ENCODE measurements around the gene ACOX3.
A peak's percentile ranks its signal among the peaks of the same experiment; 100 is the strongest.
"Not testable (repeated sequence)": the region's sequence is repeated elsewhere in the genome, so short reads cannot be mapped to it uniquely, and the experiment has no call there.

ACOX3 gene

GRCh38 chr4:8349664-8350236 lies 90.8 kb downstream of the ACOX3 start:
- no peak for DNase-seq

DNA sequence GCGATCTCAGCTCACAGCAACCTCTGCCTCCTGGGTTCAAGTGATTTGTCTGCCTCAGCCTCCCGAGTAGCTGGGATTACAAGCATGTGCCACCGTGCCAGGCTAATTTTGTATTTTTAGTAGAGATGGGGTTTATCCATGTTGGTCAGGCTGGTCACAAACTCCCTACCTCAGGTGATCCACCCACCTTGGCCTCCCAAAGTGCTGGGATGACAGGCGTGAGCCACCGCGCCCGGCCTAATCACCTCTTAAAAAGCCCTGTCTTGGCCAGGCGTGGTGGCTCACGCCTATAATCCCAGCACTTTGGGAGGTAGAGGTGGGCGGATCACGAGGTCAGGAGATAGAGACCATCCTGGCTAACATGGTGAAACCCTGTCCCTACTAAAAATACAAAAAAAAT lies 91.3 kb downstream of the ACOX3 start:
- DNase-seq = not testable (repeated sequence)

DNA sequence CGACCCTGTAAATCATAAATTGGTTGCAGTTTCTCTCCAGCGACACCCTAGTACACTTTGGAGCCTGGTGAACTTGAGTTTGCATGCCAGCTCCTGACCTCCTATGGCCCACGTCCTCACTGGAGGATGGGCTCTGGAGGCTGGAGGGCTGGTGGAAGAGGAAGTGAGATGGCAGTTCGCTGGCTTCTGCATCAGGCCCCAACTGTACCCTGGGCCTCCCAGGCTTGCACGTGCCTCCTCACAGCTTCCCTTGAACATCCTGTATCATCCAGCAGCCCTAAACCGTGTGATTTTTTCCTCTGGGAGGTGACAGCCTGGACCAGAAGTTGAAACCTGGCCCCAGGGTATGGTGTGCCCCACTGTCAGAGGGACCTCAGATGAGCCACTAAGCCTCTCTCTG lies 92.5 kb downstream of the ACOX3 start:
- DNase-seq = peak; percentile 38 to 72

GRCh38 chr4:8347660-8348059 lies 92.9 kb downstream of the ACOX3 start:
- no peak for DNase-seq

DNA sequence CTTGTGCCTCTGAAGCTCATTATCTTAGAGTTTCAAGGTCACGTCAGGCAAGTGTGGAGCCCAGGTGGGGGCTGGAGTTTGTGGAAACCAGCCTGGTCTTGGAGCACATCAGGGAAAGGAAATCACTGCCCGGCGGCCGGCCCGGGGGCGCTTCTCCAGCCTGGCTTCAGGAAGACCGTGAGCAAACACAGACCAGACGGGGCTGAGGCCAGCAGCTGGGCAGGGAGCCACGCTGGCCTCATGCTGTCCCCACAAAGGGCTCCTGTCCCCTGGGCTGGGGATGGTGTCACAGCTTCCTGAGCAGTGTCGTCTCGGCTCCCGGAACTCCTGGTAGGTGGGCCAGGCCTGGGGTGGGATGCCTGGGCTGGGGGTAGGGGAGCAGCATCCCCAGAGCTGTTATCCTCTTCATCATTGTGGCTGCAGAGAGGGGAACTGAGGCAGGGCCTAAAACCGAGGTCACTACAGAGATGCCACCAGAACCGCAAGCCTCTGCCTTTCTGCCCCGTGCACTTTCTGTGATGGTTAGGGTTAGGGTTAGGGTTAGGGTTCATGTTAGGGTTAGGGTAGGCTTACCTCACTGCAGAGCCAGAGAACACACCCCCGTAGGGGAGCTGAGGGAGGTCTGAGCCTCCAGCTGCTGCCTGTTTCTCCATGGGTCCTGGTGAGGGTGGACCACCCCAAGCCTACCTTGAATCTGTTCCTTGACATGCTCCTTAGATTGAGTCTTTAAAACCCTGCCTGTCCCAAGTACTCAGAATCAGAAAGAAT lies 93.5 kb downstream of the ACOX3 start:
- DNase-seq = no peak

DNA sequence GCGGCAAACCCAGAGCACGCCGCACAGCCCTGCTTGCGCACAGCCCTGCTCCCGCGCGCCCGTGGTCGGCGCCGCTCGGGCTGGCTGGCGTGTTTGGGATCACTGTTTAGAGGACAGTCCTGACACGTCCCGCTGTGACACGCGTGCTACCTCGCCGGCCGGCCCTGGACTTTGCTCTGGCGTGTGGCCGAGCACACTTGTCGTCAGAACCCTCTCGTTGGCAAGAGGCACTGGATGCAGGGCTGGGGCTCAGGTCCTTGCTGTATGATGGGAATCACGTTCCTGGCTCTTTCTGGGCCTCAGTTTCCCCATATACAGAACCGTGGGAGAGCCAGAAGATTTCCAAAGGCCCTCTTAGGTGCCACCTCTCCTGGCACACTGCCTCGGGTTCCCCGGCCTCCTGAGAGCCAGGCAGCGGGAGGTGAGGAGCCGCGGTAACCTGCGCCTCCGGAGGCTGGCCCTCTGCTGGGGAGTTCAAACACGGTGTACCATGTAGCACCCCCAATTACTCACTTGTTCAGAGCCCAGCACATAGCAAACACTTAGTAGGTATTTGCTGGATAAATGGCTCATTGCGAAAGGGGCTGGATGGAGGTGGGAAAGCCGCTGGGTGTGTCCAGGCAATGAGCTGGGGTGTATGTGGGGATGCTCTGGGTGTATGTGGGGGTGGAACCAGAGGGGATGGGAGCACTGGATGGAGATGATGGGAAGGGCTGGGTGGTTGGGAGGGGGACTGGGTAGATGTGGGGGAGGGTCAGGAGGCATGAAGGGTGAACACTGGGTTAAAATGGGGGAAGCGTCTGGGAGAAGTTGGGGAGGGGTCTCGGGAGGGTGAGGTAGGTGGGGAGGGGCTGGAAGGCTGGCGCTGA lies 94.3 kb downstream of the ACOX3 start:
- no peak for DNase-seq

DNA sequence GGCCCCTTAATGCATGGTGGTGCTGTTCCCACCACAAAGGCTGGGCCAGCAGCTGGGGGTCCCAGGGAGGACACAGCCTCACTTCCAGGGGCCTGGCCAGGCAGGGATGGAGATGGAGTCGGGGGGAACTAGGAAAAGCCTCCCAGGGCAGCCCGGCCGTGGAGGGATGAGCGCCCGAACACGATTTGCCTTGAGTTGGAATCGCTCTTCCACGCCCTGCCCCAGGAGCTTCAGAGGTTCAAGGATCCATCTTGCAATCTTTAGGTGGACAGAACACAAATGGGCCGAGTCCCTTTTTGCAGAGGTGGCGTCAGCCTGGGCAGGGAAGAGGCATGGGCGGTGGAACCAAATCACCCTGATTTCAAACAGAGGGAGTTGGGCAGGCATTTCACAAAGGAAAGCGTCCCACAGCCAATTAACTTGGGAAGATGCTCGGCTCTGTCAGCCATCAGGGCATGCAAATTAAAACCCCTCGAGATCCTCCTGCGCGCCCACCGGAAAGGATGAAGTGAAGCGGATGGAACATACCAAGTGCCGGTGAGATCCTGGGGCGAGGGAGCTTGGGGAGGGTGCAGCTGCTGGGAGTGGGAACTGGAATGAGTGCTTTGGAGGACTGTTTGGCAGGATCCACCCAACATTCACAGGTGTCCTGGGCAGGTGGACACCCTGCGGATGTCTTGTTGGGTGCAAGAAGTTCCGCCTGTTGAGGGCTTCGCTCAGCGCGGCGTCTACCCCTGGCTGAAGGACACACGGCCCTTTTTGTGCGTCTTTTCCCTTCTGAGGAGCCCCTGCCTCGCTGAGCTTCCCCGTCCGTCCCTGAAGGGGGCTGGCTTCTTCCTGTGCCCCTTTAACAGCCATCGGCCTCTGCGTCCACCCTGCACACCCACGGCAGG lies 95.2 kb downstream of the ACOX3 start:
- no peak for DNase-seq

- DNase-seq = no peak
These were observed 96.1 kb downstream of the ACOX3 start for GRCh38 chr4:8344377-8344776.

DNA sequence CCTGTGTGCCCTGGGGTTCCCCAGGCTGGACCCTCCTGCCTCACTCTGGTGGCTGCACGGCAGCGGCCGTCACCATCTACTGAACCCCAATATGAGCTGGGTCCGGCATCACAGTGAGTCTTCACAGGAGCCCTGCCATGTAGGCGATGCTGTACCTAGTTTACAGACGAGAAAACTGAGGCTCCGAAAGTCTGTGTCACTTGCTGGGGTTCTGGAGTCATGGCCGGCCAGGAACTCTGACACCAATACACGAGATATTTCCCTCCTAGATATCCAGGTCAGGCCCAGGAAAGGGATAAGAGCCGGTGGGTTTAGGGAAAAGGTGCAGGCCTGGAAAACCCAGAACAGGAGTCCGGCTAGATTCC lies 96.6 kb downstream of the ACOX3 start:
- DNase-seq = no peak

DNA sequence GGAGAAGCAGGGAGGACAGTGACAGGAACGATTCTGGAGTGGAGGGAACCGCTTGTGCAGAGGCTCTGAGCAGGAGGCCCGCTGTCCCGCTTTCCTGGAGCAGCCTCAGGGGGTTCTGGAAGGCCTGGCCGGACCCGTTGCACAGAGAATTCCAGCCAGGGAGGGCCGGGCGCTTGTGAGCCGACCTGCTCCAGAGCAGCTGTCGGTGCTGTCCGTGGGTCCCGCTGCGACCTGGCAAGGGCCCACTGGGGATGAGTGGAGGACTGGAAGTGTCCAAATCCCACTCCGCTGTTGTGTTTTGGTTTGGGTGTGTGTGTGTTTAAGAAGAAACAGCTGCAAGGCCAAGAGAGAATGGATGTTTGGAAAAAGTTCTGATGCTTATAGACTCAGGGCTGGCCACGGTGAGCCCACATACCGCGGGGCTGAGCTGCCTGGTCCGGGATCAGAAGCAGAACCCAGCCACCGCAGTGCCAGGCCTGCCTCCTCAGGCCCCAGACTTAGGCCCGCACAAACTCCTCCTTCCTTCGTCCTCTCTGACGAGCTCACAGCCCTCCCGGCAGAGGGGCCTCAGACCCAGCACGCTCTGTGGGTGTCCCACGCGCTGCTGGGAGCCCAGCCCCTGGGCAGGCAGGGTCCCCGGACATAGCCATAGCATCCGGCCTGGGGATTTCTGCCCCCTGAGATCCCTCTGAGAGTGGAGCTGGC lies 97.1 kb downstream of the ACOX3 start:
- no peak for DNase-seq

DNA sequence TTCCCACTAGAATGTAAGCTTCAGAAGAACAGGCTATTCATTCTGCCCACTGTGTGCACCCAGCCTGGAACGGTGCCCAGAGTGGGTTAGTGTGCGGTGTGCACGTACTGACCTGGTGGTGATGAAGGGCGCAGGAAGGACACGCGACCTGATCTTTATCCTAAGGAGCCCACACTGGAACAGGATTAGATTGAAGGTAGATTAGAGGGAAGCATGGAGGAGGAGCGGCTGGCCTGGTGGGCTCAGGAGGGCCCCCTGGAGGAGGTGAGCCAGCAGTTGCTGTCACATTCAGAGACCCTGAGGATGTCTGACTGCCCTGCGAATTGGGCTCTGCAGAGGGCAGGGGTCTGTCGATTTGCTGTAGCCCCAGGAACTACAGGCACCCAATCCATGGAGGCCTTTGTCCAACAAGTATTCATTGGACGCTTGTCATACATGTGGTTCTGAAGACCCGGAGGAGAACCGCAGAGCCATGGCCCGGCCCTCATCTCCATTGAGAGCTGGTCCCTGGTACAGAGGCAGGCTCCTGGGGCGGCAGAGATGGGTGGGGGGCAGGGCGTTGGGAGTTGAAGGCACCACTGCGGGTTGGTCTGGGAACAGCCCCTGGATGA lies 97.8 kb downstream of the ACOX3 start:
- no peak for DNase-seq

- no peak for DNase-seq
These were observed 98.8 kb downstream of the ACOX3 start for GRCh38 chr4:8341691-8342090.

DNA sequence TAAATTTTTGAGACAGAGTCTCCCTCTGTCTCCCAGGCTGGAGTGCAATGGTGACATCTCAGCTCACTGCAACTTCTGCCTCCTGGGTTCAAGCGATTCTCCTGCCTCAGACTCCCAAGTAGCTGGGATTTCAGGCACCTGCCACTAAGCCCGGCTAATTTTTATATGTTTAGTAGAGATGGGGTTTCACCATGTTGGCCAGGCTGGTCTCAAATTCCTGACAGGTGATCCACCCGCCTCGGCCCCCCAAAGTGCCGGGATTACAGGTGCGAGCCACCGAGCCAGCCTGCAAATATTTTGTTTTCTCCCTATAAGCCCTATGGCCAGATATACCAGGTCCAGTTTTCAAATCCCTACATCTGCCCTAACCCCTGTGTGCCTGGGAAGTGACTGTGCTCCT lies 99.2 kb downstream of the ACOX3 start:
- DNase-seq = not testable (repeated sequence)

- no peak for DNase-seq
These were observed 99.7 kb downstream of the ACOX3 start for GRCh38 chr4:8340781-8341241.

GRCh38 chr4:8338351-8338961 lies 102.1 kb downstream of the ACOX3 start:
- no peak for DNase-seq

- DNase-seq = no peak
These were observed 104.0 kb downstream of the ACOX3 start for GRCh38 chr4:8336412-8337075.

GRCh38 chr4:8335848-8336247 lies 104.7 kb downstream of the ACOX3 start:
- no peak for DNase-seq

DNA sequence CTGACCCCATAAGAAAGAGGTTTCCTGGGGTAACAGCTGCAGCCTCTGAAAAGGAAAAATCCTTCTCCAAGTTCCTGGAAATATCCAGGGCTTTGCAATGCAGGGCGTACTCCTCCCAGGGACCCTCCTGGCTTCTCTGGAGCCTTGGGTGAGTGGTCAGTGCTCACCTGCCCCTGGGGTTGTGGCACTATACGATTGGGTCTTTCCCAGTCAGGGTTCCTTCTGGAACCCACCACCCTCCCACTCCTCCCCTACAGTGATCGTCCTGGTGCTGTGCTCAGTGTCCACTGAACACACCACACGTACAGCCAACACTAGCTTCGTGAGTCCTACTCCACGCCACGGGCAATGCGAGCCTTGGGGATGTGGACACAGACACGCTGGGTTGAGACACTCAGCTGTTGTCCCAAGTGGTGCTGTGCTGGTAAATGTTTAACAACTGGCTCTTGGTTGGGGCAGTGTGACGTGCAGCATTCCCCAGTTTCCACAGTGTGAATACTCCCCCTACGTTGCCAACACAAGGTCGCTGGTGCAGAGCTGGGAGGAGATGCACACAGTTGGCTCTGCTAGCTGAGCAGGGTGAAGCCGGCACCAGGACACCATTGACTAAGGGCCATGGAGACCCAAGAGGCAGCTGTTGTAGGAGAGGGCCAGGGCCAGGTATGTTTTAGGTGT lies 105.6 kb downstream of the ACOX3 start:
- no peak for DNase-seq

DNA sequence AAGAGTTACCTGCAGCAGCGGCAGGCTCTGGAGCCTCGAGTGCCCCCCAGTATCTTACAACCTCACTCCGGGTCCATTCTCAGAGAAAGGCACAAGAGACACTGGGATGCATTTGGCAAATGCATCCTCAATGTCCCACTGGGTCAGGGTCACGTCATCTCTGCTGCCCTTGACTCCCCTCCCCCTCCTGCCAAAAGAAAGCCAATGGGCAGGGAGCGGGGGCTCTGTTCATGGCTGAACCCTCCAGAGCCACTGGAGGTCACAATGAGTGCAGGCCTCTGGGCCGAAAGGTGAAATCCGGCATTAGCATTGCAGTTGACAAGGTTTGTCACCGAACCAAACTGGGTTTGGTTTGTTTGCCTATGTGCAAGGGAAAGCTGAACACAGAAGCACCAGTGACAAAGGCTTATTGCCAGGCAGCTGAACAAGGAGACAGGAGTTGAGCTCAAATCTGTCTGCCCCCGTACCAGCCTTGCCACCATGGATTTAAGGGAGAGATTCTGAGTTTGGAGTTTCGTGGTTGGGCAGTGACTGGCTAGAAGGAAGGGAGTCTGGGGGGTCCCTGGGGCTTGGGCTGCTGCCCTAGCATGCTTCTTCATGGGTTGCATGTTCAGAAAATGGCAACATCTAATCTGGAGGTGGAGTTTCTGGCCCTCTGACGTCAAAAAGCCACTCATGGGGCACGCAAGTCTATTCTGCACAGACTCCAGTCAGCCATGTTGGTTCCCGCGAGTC lies 106.6 kb downstream of the ACOX3 start:
- DNase-seq = no peak

Measured in Kasumi-1 (cell line).